Transverse colon (tissue), 4 donors: ENCODE measurements around the gene PACRGL. TPM values are rescaled to one million over a fixed set of nuclear protein-coding genes. Genes with fewer than 3 reads are reported as not detected.
"Not testable (repeated sequence)": the region's sequence is repeated elsewhere in the genome, so short reads cannot be mapped to it uniquely, and the experiment has no call there.

Source experiments
- DNase-seq: peaks from one replicate; pipeline ENCODE4 v3.0.0-alpha.2; 2019
- H3K27ac ChIP-seq, 4 donors: fragments of 200-600 bp; sonication (generic); 2 replicates each; pipeline ENCODE4 v1.5.1; 2016 to 2018; ENCODE audit warnings: inconsistent platforms in 4 of 4
- H3K27me3 ChIP-seq: fragments of 200-600 bp; sonication (generic); 2 replicates; pipeline ENCODE4 v1.5.1; 2017; ENCODE audit warnings: inconsistent platforms
- H3K36me3 ChIP-seq, 4 donors: fragments of 200-600 bp; sonication (generic); 2 replicates each; pipeline ENCODE4 v1.5.1; 2017 to 2019; ENCODE audit warnings: inconsistent platforms in 4 of 4
- H3K4me1 ChIP-seq, 4 donors: fragments of 200-600 bp; sonication (generic); 2 replicates each; pipeline ENCODE4 v1.5.1; 2017 to 2020; ENCODE audit warnings: inconsistent platforms in 4 of 4
- H3K4me3 ChIP-seq, 4 donors: fragments of 200-600 bp; sonication (generic); 1 replicate in 1 of 4; 2 replicates in 3 of 4; pipeline versions ENCODE4 v1.5.1 to v1.6.1; 2017 to 2019; ENCODE audit warnings: inconsistent platforms in 4 of 4
- H3K9me3 ChIP-seq, 2 donors: fragments of 200-600 bp; sonication (generic); 2 replicates each; pipeline ENCODE4 v1.5.1; 2017 to 2019; ENCODE audit warnings: inconsistent platforms in 2 of 2
- CTCF ChIP-seq, 5 experiments: fragments of 200-600 bp in 3 of 5; fragments of 450-650 bp in 2 of 5; sonication (generic) in 3 of 5; IDR thresholded peaks; 1 replicate in 2 of 5; 2 replicates in 3 of 5; pipeline ENCODE4 v1.5.1; 2016 to 2017; ENCODE audit warnings: antibody characterized with exemption in 5 of 5, inconsistent platforms in 3 of 5, mild to moderate bottlenecking in 2 of 5, moderate library complexity in 1 of 5
- EP300 ChIP-seq: sonication (generic); formaldehyde crosslinking; IDR thresholded peaks from one replicate; pipeline ENCODE4 v1.6.1; 2017; ENCODE audit warnings: antibody characterized with exemption, low read depth
- POLR2A ChIP-seq: fragments of 450-650 bp; IDR thresholded peaks from one replicate; pipeline ENCODE4 v1.6.1; 2016; ENCODE audit warnings: antibody characterized with exemption, mild to moderate bottlenecking, moderate library complexity
- POLR2AphosphoS5 ChIP-seq, 3 donors: sonication (generic); formaldehyde crosslinking; IDR thresholded peaks; one replicate each; pipeline ENCODE4 v1.6.1; 2016; ENCODE audit warnings: antibody characterized with exemption in 3 of 3
- WGBS, 2 donors: methylation state at CpG; one replicate each; pipeline ENCODE4 v1.1.5; 2018; ENCODE audit warnings: low coverage in 1 of 2; 5-methylcytosine and 5-hydroxymethylcytosine counted together
- in situ Hi-C, 4 donors: fragments of 200-750 bp; cut with MboI; loops; one replicate each; pipeline versions ENCODE4 v1.15.0 to v1.15.1; 2017; ENCODE audit warnings: low sequenced_read_pairs in 3 of 4, low pct_ligation_motif_present in 1 of 4, low pct_unique_long_range_greater_than_20kb in 1 of 4
- intact Hi-C: fragments of 100-400 bp; cut with DNase I; formaldehyde crosslinking; loops from one replicate; pipeline ENCODE4 v1.15.1; 2023; ENCODE audit warnings: low total_unique reads
- total RNA-seq, 4 donors: library from RNA; depleted of rRNA; stranded (reverse); fragments of >200 nt; gene quantifications; one replicate each; pipeline ENCODE4 v1.1.0, GENCODE V29; 2016

Gene PACRGL
- total RNA-seq, 4 donors from 2014 or later: 22.5 to 77.5 (median 40.1) TPM

- DNase-seq: no peak
- intact Hi-C loops (no loop called here), in situ Hi-C loops (loop anchor here in 3 of 4 donors (25.0 kb wide), 1 partner anchor 698 kb away; no protein-coding TSS in a partner anchor)
- Histone ChIP-seq H3K27me3 (no peaks in the 10 kb centered on the region), H3K36me3 (no peaks in the 10 kb centered on the region), H3K4me1 (no peaks in the 10 kb centered on the region), H3K27ac (no peak overlapping the region), H3K9me3 (no peaks in the 10 kb centered on the region), H3K4me3 (no peak overlapping the region)
- TF ChIP-seq POLR2A (no peak), CTCF (IDR thresholded peaks at IDR 0.05) (no peak), POLR2AphosphoS5 (IDR thresholded peaks at IDR 0.05) (no peak), EP300 (no peak)
- 69 to 72% methylated on average over 4 to 13 of the region's 13 CpGs for WGBS, 2 donors
Measured at GRCh38 chr4:20764366-20764992, 64.2 kb downstream of the PACRGL start.

- Histone ChIP-seq H3K27ac (no peak overlapping the region), H3K9me3 (no peaks in the 10 kb centered on the region), H3K27me3 (no peaks in the 10 kb centered on the region), H3K4me3 (no peak overlapping the region), H3K4me1 (peaks cover 0 to 10% (median 1%) of the 10 kb centered on the region in 4 donors), H3K36me3 (no peaks in the 10 kb centered on the region)
- intact Hi-C loops (loop anchor here (5.0 kb wide), 1 partner anchor 359 kb away; no protein-coding TSS in a partner anchor), in situ Hi-C loops (loop anchor here in 3 of 4 donors (5.0 to 25.0 kb wide), 3 partner anchors 359 to 689 kb away; no protein-coding TSS in a partner anchor)
- DNase-seq: peak; percentile 20
- 31 to 50% methylated on average over 7 to 14 of the region's 14 CpGs for WGBS, 2 donors
- TF ChIP-seq CTCF (IDR thresholded peaks at IDR 0.05) (peak; percentile 62 to 70 (median 66)), POLR2A (no peak)
Measured at GRCh38 chr4:20773144-20773997, 73.1 kb downstream of the PACRGL start.

GRCh38 chr4:20778896-20779295 is 78.6 kb downstream of the PACRGL start:
- no peak overlapping the region for H3K4me3 ChIP-seq
- TF ChIP-seq EP300 (no peak), CTCF (IDR thresholded peaks at IDR 0.05) (no peak), POLR2AphosphoS5 (IDR thresholded peaks at IDR 0.05) (no peak), POLR2A (no peak)
- H3K27me3 ChIP-seq: no peaks in the 10 kb centered on the region
- H3K4me1 ChIP-seq: peaks cover 0 to under 1% (median 0%) of the 10 kb centered on the region in 4 donors
- H3K36me3 ChIP-seq: no peaks in the 10 kb centered on the region
- no peak overlapping the region for H3K27ac ChIP-seq
- DNase-seq: no peak
- in situ Hi-C loops: loop anchor here in 2 of 4 donors (10.0 kb wide), 1 partner anchor 356 kb away; no protein-coding TSS in a partner anchor
- intact Hi-C loops: loop anchor here (5.0 kb wide), 1 partner anchor 612 kb away; no protein-coding TSS in a partner anchor
- peaks cover 8% of the 10 kb centered on the region in 2 donors for H3K9me3 ChIP-seq
- 56 to 64% methylated on average over 1 of the region's 1 CpG for WGBS, 2 donors

GRCh38 chr4:20783134-20783533 is 82.9 kb downstream of the PACRGL start:
- H3K27me3 ChIP-seq, DNase-seq, intact Hi-C loops, H3K4me1 ChIP-seq, H3K4me3 ChIP-seq, H3K9me3 ChIP-seq, H3K27ac ChIP-seq, H3K36me3 ChIP-seq: not testable (repeated sequence)
- in situ Hi-C loops: loop anchor here in 1 of 4 donors (10.0 kb wide), 1 partner anchor 352 kb away; no protein-coding TSS in a partner anchor
- WGBS, 2 donors: 71 to 83% methylated on average over 1 of the region's 1 CpG
